HG02588 (cell line): ENCODE results near the gene ZNF595.
A peak's percentile ranks its signal among the peaks of the same experiment; 100 is the strongest.
"Not testable (repeated sequence)": the region's sequence is repeated elsewhere in the genome, so short reads cannot be mapped to it uniquely, and the experiment has no call there.

Source experiments
- ATAC-seq: cut with Tn5 transposase; IDR thresholded peaks from one replicate; pipeline ENCODE4 v1.9.1; 2021; ENCODE audit warnings: mild to moderate bottlenecking, moderate library complexity; ENCODE audit not compliant: unreplicated experiment

The ZNF595 gene

DNA sequence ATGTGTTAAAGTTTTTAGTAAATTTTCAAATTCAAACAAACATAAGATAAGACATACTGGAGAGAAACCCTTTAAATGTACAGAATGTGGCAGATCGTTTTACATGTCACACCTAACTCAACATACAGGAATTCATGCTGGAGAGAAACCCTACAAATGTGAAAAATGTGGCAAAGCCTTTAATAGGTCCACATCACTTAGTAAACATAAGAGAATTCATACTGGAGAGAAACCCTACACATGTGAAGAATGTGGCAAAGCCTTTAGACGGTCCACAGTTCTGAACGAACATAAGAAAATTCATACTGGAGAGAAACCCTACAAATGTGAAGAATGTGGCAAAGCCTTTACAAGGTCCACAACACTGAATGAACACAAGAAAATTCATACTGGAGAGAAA, 32.8 kb downstream of the ZNF595 start:
- ATAC-seq: no peak

GRCh38 chr4:86559-87324, 33.6 kb downstream of the ZNF595 start:
- ATAC-seq: not testable (repeated sequence)

GRCh38 chr4:98386-98785, 45.3 kb downstream of the ZNF595 start:
- no peak for ATAC-seq

DNA sequence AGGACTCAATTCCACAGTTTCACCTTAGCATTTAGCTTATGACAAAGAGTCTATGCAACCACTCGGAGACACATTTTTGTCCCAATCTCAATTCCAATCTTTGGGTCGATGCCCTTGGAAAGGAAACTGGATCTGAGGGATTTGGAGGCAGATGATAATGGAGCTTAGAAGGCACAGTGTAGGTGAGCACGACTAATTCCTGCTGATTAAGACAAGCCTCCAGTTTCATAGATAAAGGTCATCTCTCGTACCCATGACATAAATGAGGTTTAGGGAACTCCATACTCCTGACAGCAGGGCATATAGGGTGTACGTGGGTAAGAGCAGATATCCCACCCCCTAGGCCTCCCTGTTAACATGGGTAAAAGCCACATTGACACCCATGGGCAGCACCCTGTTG, 46.7 kb downstream of the ZNF595 start:
- ATAC-seq: no peak

DNA sequence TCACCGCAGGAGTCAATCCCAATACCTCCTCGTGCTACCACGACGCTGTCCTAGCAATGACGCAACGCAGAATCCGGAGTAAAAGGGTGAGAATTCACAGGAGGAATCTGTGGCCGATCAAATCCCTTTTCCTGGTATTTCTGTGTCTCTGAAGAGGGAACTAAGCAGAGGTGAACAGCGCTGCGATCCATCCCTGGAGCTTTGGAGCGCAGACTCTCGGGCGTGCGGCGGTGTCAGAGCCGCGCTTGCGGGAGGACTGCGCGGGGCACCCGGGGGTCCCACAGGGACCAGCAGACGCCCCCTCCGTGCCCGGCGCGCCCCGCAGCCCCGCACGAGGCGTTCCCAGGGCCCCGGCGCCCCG, 53.9 kb downstream of the ZNF595 start:
- no peak for ATAC-seq

DNA sequence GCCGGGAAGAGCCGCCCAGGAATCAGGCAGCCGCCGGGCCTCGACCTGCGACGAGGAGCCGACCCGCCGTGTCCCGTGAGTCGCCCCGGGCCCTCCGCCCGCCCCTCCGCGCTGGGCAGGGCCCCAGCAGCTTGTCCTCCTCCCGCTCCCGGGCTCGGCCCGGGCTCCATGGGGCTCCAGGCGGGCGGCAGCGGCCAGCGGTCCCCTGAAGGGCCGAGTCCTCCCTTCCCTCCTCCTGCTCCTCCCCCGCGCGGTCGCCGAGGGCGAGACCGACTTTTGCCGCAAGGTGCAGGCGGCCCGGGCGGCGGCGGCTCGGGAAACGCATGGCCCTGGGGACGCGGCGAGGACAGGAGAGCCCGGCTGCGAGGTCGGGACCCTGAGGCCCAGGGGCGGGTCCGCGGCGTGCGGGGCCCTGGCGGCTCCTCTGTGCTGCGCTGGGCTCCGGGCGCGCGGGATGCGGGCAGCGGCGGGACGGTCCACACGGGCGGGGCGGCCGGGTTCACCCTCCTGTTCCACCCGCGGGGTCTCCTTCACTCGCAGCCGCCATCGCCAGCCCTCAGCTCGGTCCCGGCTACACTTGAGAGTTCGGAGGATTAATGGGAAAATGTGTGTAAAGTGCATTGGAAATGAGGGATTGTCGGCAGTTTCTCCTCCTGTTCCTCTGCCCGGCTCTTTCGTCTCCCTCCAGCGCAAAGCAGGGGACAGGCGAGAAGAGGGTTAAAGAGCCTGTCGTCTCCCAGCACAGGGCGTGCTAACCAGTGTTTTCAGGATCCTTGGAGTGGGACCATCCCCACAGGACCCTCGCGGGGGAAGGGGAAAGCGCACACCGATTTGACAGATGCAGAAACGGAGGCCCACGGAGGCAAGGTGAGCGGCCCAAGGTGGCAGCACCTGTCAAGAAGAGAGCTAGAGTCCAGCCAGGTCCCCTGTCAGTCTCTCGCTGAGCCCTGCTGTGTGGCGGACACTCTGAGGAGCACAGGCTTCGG, 54.6 kb downstream of the ZNF595 start:
- no peak for ATAC-seq

DNA sequence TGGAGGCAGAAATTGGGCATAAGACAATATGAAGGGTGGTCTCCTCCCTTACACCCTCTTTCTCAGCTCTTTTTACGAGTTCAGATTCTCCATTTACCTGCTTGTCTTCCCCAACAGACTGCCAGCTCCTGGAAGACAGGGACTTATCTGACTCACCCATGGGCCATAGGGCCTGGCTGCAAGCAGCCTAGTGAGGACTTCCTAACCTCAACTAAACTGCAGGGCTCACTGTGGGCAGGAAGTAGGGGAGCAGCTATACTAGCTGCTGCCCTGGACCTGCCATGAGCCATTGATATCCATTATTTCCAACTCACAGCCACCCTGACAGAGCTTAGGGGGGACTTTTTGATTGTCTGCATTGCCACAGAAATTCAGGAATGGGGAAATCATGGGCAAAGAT, 59.6 kb downstream of the ZNF595 start:
- no peak for ATAC-seq

DNA sequence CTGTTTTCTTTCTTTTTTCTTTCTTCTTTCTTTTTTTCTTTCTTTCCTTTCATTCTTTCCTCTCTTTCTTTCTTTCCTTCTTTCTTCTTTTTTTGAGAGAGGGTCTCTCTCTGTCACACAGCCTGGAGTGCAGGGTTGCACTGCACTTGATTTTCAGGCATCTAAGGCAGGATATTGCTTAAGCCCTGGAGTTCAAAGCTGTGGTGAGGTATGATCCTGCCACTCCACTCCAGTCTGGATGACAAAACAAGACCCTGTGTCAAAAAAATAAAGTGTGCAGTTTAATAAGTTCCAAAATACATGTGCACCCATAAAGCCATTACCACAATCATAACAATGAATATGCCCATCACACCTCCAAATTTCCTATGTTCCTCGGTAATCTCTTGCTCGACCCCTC, 60.6 kb downstream of the ZNF595 start:
- no peak for ATAC-seq

DNA sequence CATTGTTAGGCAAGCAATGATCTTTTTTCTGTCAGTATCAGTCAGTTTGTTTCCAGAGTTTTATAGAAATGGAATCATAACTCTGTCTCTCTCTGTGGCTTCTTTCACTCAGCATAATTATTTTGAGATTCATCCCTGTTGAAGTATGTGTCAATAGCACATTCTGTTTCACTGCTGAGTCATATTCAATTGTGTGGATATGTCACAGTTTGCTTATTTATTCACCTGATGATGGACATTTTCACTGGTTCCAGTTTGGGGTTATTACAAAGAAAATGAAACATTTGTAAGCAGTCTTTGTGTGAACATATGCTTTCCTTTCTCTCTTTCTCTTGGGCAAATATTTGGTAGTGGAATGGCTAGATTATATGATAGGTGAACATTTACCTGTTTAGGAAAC, 61.0 kb downstream of the ZNF595 start:
- ATAC-seq: no peak

GRCh38 chr4:116499-116898, 63.4 kb downstream of the ZNF595 start:
- no peak for ATAC-seq

DNA sequence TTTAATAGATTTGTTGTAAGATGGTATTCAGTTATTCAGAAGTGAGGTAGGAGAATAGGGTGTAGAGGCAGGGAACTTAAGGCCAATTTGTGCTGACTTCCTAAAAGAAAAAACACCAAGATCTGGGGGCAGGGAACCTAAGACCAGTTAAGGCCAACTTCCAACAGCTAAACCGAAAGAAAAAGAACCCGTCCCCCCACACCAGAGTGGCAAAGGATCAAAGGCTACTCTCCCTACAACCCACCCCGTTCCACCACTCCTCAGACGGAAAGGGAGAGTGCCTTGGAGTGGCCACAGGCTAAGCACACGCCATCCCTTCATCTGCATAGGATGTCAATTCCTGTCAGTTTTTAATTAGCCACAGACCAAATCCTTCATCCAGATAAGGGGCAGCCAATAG, 67.5 kb downstream of the ZNF595 start:
- ATAC-seq: no peak

- ATAC-seq: no peak
Observed at GRCh38 chr4:121408-122084, 68.4 kb downstream of the ZNF595 start.

DNA sequence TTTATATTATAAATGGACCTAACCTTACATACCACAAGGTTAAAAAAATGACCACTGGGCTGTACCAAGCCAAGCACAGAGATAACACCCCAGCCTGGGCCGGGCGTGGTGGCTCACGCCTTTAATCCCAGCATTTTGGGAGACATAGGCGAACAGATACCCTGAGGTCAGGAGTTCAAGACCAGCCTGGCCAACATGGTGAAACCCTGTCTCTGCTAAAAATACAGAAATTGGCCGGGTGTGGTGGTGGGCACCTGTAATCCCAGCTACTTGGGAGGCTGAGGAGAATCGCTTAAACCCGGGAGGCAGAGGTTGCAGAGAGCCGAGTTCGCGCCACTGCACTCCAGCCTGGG, 70.8 kb downstream of the ZNF595 start:
- ATAC-seq: not testable (repeated sequence)

DNA sequence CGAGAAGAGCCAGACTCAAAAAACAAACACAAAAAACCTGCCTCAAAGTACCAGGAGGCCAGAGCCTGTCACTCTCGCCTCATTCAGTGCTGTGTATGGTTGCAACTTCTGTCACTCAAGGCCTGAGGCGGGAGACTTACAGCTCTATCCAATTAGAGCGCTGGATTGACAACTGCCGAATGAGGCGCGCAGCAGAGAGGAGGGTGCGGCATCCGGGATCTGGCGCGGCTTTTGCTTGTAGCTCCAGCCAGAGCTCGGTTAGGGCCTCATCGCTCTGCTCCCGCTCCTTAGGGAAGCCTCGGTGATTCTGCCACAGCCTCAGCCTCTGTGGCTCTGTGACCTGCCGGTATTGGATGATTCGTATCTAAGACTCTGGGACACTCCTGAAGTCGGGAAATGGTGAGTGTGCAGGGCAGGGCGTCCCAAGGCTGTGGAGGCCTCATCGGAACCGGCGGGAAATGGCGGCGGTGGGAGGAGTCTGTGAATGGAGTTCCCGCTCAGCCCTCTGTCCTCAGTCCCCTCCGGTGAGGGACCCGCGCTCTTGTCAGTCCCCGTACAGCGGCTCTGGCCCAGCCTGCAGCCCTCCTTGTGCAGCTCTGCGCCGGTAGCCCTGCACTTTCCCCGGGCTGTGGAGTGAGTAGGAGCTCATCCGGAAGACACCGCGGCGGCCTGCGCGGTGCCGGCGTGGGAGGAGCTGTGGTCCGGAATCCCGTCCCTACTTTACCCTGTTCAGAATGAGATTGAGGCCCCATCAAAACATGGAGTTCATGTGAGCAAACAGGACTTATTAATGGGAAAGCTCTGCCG, 71.4 kb downstream of the ZNF595 start, which contains the start of gene ZNF718:
ZNF718 (plus strand) TSS at position 227 of the 807 bp plus-strand sequence; CDS start at position 397, 170 bp downstream.
- ATAC-seq: peak; percentile 98

DNA sequence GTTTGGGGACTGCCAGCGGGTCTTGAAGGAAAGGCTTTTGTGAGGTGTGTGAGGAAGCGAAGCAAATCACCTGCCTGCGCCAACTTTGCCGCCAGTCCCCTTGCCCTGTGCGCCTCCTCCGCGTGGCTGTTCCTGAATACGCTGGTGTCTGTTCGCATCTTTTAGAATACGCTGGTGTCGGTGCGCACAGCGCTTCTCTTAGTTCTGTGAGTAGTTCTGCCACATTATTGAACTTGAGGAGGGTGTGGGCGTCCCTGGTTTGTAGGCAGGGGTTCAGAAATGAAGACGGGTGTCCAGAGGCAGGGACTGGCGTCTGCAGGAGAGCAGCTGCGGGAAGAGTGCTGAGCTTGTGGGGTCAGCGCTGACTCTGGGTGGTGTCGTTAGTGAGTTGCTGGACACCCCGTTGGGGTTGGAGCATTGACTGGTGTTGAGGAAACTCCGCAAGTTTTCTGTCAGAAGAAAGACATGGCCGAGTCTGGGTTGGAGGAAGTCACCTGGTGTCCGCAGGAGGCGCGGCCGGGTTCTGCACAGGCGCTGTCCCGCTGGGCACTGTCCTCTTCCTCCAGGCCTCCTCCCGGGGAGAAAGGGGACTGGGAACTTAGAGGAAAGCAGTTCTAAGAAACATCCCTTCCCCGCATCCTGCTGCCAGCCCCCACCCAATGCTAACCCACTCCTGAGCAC, 72.1 kb downstream of the ZNF595 start:
- ATAC-seq: peak; percentile 9

GRCh38 chr4:125833-126232, 72.7 kb downstream of the ZNF595 start:
- ATAC-seq: no peak

DNA sequence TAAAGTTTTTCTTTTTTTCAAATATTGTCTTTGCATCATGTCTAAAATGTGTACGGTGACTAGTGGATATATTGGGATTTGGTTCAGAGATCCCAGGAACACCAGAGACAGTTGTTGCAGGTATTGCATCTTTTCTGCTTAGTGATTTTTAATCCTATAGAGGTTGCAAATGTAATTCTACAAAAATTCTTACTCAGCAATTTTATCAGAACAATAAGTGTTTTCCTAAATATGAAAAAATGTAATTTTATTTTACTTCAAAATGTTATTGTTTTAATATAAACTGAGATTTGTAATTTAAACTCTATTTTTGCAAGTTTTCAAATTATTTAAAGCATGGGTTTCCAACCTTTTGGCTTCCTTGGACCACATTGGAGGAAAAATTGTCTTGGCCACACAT, 79.4 kb downstream of the ZNF595 start:
- ATAC-seq: no peak
